OCI-LY1 (cell line): ENCODE results near the gene BHLHE23.

ENCODE experiments used
- H2AFZ ChIP-seq: fragments of 200-600 bp; sonication (generic), shearing (Covaris generic); 2 replicates; pipeline ENCODE4 v1.6.0; 2014; ENCODE audit warnings: antibody characterized with exemption, mild to moderate bottlenecking, low read length
- H3F3A ChIP-seq: fragments of 200-600 bp; sonication (generic), shearing (Covaris generic); 2 replicates; pipeline ENCODE4 v1.6.0; 2014; ENCODE audit warnings: mild to moderate bottlenecking, antibody characterized with exemption, low read length, moderate library complexity; ENCODE audit not compliant: insufficient read depth
- H3K27ac ChIP-seq: fragments of 200-600 bp; sonication (generic); 2 replicates; pipeline ENCODE4 v1.5.1; 2014; ENCODE audit warnings: low read length, mixed run types, mild to moderate bottlenecking, low read depth; ENCODE audit not compliant: poor library complexity, severe bottlenecking
- H3K27me3 ChIP-seq: fragments of 200-600 bp; sonication (generic); 2 replicates; pipeline ENCODE4 v1.6.0; 2014; ENCODE audit warnings: antibody characterized with exemption, mild to moderate bottlenecking, low read length, moderate library complexity; ENCODE audit not compliant: insufficient read depth
- H3K36me3 ChIP-seq: fragments of 200-600 bp; sonication (generic); 2 replicates; pipeline ENCODE4 v1.6.1; 2014; ENCODE audit warnings: mild to moderate bottlenecking, antibody characterized with exemption, low read length, moderate library complexity, mixed read lengths; ENCODE audit not compliant: insufficient read depth
- H3K4me1 ChIP-seq: fragments of 200-600 bp; sonication (generic); 2 replicates; pipeline ENCODE4 v1.5.1; 2014; ENCODE audit warnings: mild to moderate bottlenecking, low read length, moderate library complexity; ENCODE audit not compliant: insufficient read depth, severe bottlenecking
- H3K4me2 ChIP-seq: fragments of 200-600 bp; sonication (generic), shearing (Covaris generic); 2 replicates; pipeline ENCODE4 v1.6.1; 2014; ENCODE audit warnings: low read length
- H3K4me3 ChIP-seq: fragments of 200-600 bp; sonication (generic); 2 replicates; pipeline ENCODE4 v1.5.1; 2014; ENCODE audit warnings: low read length, low read depth, mild to moderate bottlenecking, mixed read lengths; ENCODE audit not compliant: poor library complexity, severe bottlenecking
- H3K79me2 ChIP-seq: fragments of 200-600 bp; shearing (Covaris generic); 2 replicates; pipeline ENCODE4 v1.6.1; 2016; ENCODE audit warnings: mixed run types, low read length, mixed read lengths; ENCODE audit not compliant: insufficient read depth
- H3K9ac ChIP-seq: fragments of 200-600 bp; sonication (generic), shearing (Covaris generic); 2 replicates; pipeline ENCODE4 v1.6.1; 2014; ENCODE audit warnings: mild to moderate bottlenecking, low read length, mixed read lengths
- H3K9me2 ChIP-seq: fragments of 200-600 bp; sonication (generic), shearing (Covaris generic); 2 replicates; pipeline ENCODE4 v1.6.1; 2014; ENCODE audit warnings: low read depth, mild to moderate bottlenecking, low read length, mixed read lengths
- H3K9me3 ChIP-seq: fragments of 200-600 bp; shearing (Covaris generic); 2 replicates; pipeline ENCODE4 v1.6.1; 2014; ENCODE audit warnings: low read length, mixed read lengths
- H4K20me1 ChIP-seq: fragments of 200-600 bp; sonication (generic), shearing (Covaris generic); 2 replicates; pipeline ENCODE4 v1.6.0; 2016; ENCODE audit warnings: mild to moderate bottlenecking, low read length; ENCODE audit not compliant: insufficient read depth
- CTCF ChIP-seq: fragments of 200-600 bp; sonication (generic), shearing (Covaris generic); IDR thresholded peaks from 2 replicates; pipeline ENCODE4 v1.5.1; 2017; ENCODE audit warnings: mild to moderate bottlenecking, antibody characterized with exemption, low read length, moderate library complexity, mixed read lengths
- EZH2 ChIP-seq: fragments of 200-600 bp; sonication (generic), shearing (Covaris generic); IDR thresholded peaks from 2 replicates; pipeline ENCODE4 v1.8.0; 2017; ENCODE audit warnings: borderline replicate concordance, mixed run types, mild to moderate bottlenecking, antibody characterized with exemption, low read length, moderate library complexity, mixed read lengths

Gene BHLHE23

GRCh38 chr20:62995481-62995880 lies 11.3 kb downstream of the BHLHE23 start:
- Histone ChIP-seq H3K4me2 (no peak overlapping the region), H2AFZ (no peak overlapping the region), H3F3A (no peaks in the 10 kb centered on the region), H3K4me3 (no peak overlapping the region), H3K36me3 (no peaks in the 10 kb centered on the region), H3K9me3 (no peaks in the 10 kb centered on the region), H3K4me1 (no peaks in the 10 kb centered on the region), H3K9me2 (no peaks in the 10 kb centered on the region), H3K27me3 (no peaks in the 10 kb centered on the region; the same call in 1 of the 2 replicates), H3K9ac (no peak overlapping the region), H3K27ac (no peak overlapping the region), H3K79me2 (no peaks in the 10 kb centered on the region), H4K20me1 (no peaks in the 10 kb centered on the region)
- TF ChIP-seq EZH2 (no peak), CTCF (no peak)

- Histone ChIP-seq H2AFZ (no peak overlapping the region), H3F3A (no peaks in the 10 kb centered on the region), H4K20me1 (no peaks in the 10 kb centered on the region), H3K27ac (no peak overlapping the region), H3K79me2 (no peaks in the 10 kb centered on the region), H3K27me3 (no peaks in the 10 kb centered on the region; the same call in 1 of the 2 replicates), H3K9ac (no peak overlapping the region), H3K36me3 (no peaks in the 10 kb centered on the region), H3K4me1 (no peaks in the 10 kb centered on the region), H3K4me3 (no peak overlapping the region), H3K9me3 (no peaks in the 10 kb centered on the region), H3K4me2 (no peak overlapping the region), H3K9me2 (no peaks in the 10 kb centered on the region)
- TF ChIP-seq EZH2 (no peak), CTCF (no peak)
Measured at GRCh38 chr20:62994869-62995281, 11.9 kb downstream of the BHLHE23 start.

GRCh38 chr20:62993856-62994494 lies 12.8 kb downstream of the BHLHE23 start:
- Histone ChIP-seq H3K9ac (no peak overlapping the region), H3K27ac (no peak overlapping the region)
- TF ChIP-seq CTCF: no peak
- no peak for TF ChIP-seq EZH2

More at GRCh38 chr20:62993856-62994494, 12.8 kb downstream of the BHLHE23 start:
- H3K27me3 ChIP-seq: no peaks in the 10 kb centered on the region; the same call in 1 of the 2 replicates
- H3K4me1 ChIP-seq: peaks cover 6% of the 10 kb centered on the region
- H4K20me1 ChIP-seq: no peaks in the 10 kb centered on the region
- H3K9me2 ChIP-seq: no peaks in the 10 kb centered on the region
- H3K4me2 ChIP-seq: no peak overlapping the region
- H3K36me3 ChIP-seq: no peaks in the 10 kb centered on the region
- no peaks in the 10 kb centered on the region for H3K79me2 ChIP-seq
- H3K4me3 ChIP-seq: no peak overlapping the region
- no peaks in the 10 kb centered on the region for H3F3A ChIP-seq
- no peaks in the 10 kb centered on the region for H3K9me3 ChIP-seq
- H2AFZ ChIP-seq: no peak overlapping the region
